ACC112 (cell line): Measurements from ENCODE around the gene MAGEA2.
"Not testable (repeated sequence)": the region's sequence is repeated elsewhere in the genome, so short reads cannot be mapped to it uniquely, and the experiment has no call there.

Source experiments
- H2AFZ ChIP-seq: fragments of 200-600 bp; sonication (generic); one replicate; pipeline ENCODE4 v1.6.0; 2017; ENCODE audit warnings: antibody characterized with exemption, low read length; ENCODE audit not compliant: unreplicated experiment
- H3K27ac ChIP-seq: fragments of 200-600 bp; sonication (generic); 2 replicates; pipeline ENCODE4 v1.5.1; 2014; ENCODE audit warnings: low read depth, mild to moderate bottlenecking, antibody characterized with exemption, low read length, moderate library complexity
- H3K27me3 ChIP-seq: fragments of 200-600 bp; sonication (generic); 2 replicates; pipeline ENCODE4 v1.6.1; 2014; ENCODE audit warnings: mild to moderate bottlenecking, antibody characterized with exemption, low read length, moderate library complexity, mixed read lengths; ENCODE audit not compliant: insufficient read depth
- H3K36me3 ChIP-seq: fragments of 200-600 bp; sonication (generic); 2 replicates; pipeline ENCODE4 v1.6.1; 2016; ENCODE audit warnings: mild to moderate bottlenecking, antibody characterized with exemption, low read length, moderate library complexity, mixed read lengths; ENCODE audit not compliant: insufficient read depth
- H3K4me1 ChIP-seq: fragments of 200-600 bp; sonication (generic); one replicate; pipeline ENCODE4 v1.6.1; 2016; ENCODE audit warnings: low read length, mixed read lengths; ENCODE audit not compliant: insufficient read depth, unreplicated experiment, control insufficient read depth
- H3K4me3 ChIP-seq: fragments of 200-600 bp; sonication (generic); 2 replicates; pipeline ENCODE4 v1.5.1; 2014; ENCODE audit warnings: mild to moderate bottlenecking, low read depth, low read length
- H3K79me2 ChIP-seq: fragments of 200-600 bp; sonication (generic); one replicate; pipeline ENCODE4 v1.6.0; 2016; ENCODE audit warnings: low read length; ENCODE audit not compliant: control insufficient read depth, unreplicated experiment, insufficient read depth

The MAGEA2 gene

DNA sequence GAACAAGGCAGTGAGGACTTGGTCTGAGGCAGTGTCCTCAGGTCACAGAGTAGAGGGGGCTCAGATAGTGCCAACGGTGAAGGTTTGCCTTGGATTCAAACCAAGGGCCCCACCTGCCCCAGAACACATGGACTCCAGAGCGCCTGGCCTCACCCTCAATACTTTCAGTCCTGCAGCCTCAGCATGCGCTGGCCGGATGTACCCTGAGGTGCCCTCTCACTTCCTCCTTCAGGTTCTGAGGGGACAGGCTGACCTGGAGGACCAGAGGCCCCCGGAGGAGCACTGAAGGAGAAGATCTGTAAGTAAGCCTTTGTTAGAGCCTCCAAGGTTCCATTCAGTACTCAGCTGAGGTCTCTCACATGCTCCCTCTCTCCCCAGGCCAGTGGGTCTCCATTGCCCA is 53.3 kb downstream of the MAGEA2 start:
- H3K4me3 ChIP-seq, H3K27ac ChIP-seq, H3K4me1 ChIP-seq, H3K36me3 ChIP-seq, H3K79me2 ChIP-seq, H2AFZ ChIP-seq, H3K27me3 ChIP-seq: not testable (repeated sequence)
